NK-92 treated with Interleukin-12 subunit alpha and Interleukin-12 subunit beta, amount 100 ng/mL, for 24 hours (cell line): ENCODE data around the gene NDUFAF8.

Experiments
- DNase-seq: peaks from one replicate; lab custom pipeline; 2025; lab: John Stamatoyannopoulos, UW

Gene NDUFAF8

GRCh38 chr17:81274471-81274855 is 35.3 kb downstream of the NDUFAF8 start:
- no peak for DNase-seq

GRCh38 chr17:81276781-81277180 is 37.7 kb downstream of the NDUFAF8 start:
- DNase-seq, result no peak

GRCh38 chr17:81277421-81277820 is 38.3 kb downstream of the NDUFAF8 start:
- no peak for DNase-seq

- no peak for DNase-seq
Observed at GRCh38 chr17:81277946-81278693, 39.0 kb downstream of the NDUFAF8 start.

GRCh38 chr17:81278831-81279230 is 39.7 kb downstream of the NDUFAF8 start:
- no peak for DNase-seq

- no peak for DNase-seq
Observed at GRCh38 chr17:81279278-81280275, 40.5 kb downstream of the NDUFAF8 start.

- DNase-seq, result no peak
Observed at GRCh38 chr17:81280571-81280970, 41.5 kb downstream of the NDUFAF8 start.

- no peak for DNase-seq
Observed at GRCh38 chr17:81282141-81282540, 43.0 kb downstream of the NDUFAF8 start.

GRCh38 chr17:81282876-81283275 is 43.8 kb downstream of the NDUFAF8 start:
- no peak for DNase-seq

- DNase-seq, result no peak
Observed at GRCh38 chr17:81285179-81285878, 46.2 kb downstream of the NDUFAF8 start.

- DNase-seq, result no peak
Observed at GRCh38 chr17:81285894-81286293, 46.8 kb downstream of the NDUFAF8 start.

GRCh38 chr17:81286491-81287145 is 47.5 kb downstream of the NDUFAF8 start:
- DNase-seq, result no peak

GRCh38 chr17:81287152-81287551 is 48.0 kb downstream of the NDUFAF8 start:
- no peak for DNase-seq

- no peak for DNase-seq
Observed at GRCh38 chr17:81287741-81288430, 48.8 kb downstream of the NDUFAF8 start.

- no peak for DNase-seq
Observed at GRCh38 chr17:81288715-81289114, 49.6 kb downstream of the NDUFAF8 start.

GRCh38 chr17:81289627-81290026 is 50.5 kb downstream of the NDUFAF8 start:
- DNase-seq, result no peak

- no peak for DNase-seq
Observed at GRCh38 chr17:81290230-81290629, 51.1 kb downstream of the NDUFAF8 start.
